Measurements from ENCODE around the gene TRAPPC2L.
"Not testable (repeated sequence)": the region's sequence is repeated elsewhere in the genome, so short reads cannot be mapped to it uniquely, and the experiment has no call there.

TRAPPC2L gene

DNA sequence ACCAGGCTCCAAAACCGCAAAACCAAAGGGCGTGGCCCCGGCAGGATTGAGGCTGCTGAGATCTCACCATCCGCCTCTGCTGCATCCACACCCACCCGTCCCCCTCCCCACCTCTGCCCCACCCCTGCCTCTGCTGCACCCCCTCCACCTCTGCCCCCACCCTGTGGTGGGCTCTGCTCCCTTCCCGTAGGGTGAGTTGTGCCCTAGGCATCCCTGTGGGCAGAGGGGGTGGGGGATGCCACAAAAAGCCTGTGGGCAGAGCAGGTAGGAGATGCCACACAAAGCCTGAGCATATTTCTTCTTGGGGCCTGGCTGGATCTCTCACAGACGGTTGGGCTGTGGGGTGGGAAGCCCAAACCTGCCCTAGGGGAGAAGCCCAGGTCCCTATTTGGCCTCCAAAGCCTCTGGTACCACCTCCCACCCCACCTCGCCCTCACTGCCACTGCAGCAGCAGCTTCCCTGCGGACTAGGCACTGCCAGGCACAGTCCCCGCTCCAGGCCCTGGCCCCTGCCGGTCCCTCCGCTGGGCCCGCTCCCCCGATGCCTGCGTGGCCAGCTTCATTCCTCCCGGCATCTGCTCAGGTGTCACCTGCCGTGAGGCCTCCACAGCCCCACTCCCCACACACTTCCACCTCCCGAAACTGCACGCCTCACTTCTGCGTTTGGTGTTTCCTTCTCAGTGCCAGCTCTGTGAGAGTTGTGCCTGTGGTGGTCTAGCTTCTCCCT is 20.8 kb downstream of the TRAPPC2L start:
- DNase-seq (ENCODE audit: low read depth, low spot score) = no peak

DNA sequence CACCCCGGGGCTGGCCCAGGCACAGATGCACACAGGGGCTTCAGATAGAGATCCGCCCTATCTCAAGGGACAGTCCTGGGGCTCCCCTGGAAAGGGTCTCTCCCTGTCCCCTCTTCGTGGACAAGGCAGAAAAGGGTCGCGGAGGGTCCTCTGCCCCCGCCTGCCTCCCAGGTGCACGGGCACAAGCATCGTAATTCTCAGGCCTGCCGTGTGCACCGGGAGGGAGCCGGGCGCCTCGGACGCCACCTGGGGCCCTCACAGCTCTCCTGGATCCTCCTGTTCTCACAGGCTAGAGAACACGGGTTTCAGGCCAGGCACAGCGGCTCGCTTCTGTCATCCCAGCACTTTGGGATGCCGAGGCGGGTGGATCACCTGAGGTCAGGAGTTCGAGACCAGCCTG is 21.4 kb downstream of the TRAPPC2L start:
- DNase-seq (ENCODE audit: low read depth, low spot score) = no peak

DNA sequence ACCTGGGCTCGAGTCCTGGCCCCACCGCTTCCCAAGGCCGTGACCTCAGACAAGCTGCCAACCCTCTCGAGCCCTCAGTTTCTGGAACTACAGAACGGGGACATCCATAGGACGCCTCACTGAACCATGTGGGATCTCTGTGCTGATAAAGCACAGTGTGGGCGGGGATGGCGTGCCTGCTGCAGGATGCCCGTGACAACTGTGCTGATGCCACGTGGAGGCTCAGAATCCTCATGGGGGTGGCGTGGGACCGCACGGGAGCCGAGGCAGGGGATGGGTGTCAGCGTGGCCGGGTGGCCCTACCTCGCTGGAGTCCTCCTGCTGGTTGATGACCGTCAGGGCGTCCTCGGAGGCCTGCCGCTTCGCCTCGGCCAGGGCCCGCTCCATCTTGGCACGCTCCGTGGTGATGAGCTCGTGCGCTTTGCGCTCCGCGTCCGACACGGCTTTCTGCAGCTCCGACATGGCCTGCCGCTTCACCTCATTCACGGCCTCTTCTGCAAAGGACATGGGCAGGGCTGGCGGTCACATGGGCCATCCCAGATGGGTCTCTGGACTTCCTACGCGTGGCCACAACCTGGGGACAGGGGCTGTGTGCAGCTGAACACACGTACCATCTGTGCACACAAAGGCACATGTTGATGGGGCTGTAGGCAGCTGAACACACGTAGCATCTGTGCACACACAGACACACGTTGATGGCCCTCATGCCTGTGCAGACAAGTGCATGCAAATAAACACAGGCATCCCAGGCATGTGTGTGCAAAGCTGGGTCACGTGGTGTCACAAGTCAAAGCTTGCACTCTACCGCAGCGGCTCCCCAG is 22.2 kb downstream of the TRAPPC2L start:
- DNase-seq (ENCODE audit: low read depth, low spot score) = no peak

DNA sequence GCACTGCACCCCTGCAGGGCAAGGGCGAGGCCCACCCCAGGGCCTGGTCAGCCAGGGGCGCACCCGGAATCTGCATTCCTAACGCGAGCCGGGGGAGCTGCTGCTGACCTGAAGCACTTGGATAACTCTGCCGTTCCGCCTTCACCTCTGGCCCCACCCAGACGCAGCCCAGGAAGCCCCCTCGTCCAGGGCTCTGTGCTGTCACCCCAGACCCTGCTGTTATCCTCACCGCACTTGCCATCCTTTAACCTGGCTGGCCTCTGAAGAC is 22.8 kb downstream of the TRAPPC2L start:
- DNase-seq (ENCODE audit: low read depth, low spot score) = no peak

DNA sequence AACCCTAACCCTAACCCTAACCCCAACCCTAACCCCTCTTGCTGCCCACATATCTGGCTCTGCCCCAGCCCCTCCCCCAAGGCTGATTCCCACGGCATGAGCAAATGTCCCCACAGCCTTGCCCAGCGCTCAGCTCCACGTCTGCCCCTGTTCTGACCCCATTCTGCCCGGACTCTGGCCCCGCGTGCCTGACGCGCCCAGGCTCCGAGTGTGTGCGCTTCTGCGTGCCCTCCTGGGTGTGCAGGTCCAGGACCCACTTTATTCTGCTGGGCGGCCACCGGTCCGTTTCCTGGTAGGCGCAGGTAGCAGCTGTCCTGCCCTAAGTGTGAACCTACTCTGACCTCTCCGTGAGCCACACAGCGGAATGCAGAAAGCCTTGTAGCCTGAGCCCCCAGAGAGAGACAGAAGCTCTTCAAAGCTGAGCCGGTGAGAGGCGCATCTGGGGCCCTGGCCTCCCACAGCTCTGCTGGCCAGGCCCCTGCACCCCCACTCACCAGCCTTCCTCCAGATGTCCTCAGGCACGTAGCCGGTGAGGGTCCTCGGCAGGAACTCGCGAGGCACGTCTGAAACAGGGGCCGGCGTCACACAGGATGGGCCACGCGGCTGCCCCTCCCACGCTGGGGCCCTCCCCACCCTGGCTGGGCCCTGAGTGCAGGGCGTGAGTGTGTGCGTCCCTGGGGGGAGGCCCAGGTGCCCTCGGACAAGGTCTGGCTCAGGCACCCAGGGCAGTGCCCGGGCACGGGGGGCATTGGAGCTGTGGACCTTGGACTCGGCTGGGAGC is 23.5 kb downstream of the TRAPPC2L start:
- no peak for DNase-seq (ENCODE audit: low read depth, low spot score)

DNA sequence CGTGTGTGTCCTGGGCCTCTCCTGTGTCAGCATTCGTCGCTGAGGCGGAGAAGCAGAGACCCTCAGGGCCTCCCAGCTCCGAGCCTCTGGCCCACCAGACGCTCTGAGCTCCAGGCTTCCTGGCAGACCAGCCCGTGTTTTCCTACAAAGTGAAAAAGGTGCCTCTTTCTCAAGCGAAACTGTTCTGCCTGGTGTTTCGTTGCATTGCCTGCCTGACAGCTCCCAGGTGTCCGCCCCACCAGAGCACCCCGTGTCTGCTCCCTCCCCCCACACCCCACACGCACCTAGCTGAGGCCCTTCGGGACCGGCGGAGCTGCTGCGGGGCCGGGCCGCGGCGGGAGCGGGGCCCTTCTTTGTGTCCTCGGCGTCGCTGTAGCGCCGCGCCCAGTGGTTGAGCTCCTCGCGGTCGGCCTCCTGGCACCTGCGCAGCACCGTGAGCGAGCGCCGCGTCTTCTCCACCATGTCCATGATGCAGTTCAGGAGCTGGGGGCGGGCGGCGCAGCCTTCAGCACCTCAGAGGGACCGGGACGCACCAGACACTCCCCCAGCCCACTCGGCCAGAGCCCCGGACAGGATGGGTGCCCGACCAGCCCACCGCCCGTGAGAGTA is 24.2 kb downstream of the TRAPPC2L start:
- peak; percentile 40 for DNase-seq (ENCODE audit: low read depth, low spot score)

DNA sequence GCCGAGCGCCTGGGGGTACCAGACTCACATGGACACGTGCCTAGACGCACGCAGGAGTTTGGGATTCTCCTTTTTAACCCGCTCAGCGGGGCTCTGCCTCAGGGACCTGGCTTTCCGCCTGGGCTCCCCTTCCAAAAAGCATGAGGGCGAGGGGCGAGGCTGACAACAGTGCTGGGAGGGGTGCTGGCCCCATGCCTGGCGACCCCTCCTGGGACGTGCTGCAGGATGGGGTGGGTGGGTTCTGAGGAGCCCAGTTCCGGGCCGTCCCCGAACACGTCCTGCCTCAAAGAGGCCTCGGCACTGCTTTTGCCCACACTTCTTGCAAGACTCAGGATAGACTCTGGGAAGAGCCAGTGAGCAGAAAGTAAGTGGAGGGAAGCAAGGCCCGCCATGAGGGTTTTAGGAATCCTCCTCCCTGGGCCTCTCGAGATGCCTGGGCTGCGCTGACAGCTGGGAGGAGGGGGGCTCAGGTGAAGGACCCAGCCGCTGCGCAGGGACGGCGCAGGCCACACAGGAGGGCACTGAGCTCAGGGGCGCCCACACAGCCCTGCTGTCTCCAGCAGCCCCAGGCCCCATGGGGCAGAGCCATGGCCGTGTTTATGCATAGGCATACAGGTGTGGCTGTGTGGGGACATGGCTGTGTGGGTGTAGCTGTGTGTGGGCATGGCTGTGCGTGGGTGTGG is 24.9 kb downstream of the TRAPPC2L start:
- no peak for DNase-seq (ENCODE audit: low read depth, low spot score)

DNA sequence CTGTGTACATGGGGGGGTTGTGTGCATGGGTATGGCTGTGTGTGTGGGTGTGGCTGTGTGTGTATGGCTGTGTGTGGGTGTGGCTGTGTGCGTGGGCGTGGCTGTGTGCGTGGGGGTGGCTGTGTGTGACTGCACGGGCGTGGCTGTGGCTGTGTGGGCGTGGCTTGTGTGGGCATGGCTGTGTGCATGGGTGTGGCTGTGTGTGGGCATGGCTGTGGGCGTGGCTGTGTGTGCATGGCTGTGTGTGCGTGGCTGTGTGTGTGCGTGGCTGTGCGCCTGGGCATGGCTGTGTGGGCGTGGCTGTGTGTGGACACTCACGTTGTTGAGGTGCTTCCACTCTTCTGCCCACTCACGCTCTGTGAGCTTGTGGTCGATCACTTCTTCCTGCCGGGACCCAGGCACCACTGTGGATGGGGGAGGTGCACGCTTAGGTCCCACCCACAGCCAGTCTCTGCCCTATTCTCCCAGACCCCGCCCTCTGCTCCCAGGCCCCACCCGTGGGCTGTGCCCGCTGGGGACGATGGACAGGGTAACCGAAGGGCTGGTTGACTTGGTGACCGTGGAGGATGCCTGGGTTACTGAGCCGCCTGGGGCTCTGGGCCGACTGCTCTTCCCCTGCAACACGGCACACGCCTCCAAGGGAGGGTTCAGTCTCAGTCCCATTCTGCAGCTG is 25.6 kb downstream of the TRAPPC2L start:
- DNase-seq (ENCODE audit: low read depth, low spot score) = no peak

DNA sequence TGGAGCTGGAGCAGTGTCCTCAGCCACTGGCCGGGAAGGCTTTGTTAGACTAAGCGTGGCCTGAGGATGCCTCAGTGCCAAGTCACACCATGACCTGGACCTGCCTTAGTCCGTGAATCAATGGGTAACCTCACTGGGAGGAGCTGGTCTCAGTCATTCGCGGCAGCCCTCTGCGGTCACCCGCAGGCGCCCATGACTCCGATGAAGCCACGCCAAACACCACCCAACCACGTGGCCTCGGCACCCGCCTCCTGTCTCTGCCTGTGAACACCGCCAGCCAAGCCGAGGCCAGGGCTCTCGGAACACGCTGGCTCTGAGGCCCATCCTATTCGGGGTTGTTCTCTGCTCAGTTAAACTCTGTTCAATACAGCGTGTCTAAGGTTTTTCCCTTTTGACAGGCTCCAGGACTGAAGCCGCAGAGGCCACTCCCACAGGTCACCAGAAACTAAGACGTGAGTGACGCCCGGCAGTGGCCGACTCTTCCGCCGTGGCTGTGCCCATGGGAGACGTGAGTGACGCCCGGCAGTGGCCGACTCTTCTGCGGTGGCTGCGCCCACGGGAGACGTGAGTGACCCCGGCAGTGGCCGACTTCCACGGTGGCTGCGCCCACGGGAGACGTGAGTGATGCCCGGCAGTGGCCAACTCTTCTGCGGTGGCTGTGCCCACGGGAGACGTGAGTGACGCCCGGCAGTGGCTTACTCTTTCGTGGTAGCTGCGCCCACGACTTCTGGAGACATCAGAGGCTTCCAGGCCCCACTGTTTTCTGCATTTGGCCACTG is 26.4 kb downstream of the TRAPPC2L start:
- DNase-seq (ENCODE audit: low read depth, low spot score) = no peak

DNA sequence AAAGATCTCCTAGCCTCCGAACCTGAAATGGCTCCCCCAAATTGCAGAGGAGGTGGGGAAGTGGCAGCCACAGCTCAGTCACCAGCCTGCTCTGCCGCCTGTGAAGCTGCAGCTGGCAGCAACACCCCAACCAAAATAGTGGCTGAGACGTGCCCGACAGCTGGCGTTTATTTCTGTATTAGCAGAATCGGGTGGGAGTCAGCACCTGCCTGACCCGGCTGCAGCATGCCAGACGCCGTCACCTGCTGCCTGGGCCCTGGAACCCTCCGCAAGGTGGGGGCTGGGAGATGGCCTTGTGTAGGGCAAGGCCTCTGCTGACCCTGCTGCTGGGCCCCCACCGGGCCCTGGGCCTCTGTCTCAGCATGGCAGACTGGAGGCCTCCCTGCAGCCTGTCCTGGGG is 27.0 kb downstream of the TRAPPC2L start:
- DNase-seq (ENCODE audit: low read depth, low spot score) = no peak

DNA sequence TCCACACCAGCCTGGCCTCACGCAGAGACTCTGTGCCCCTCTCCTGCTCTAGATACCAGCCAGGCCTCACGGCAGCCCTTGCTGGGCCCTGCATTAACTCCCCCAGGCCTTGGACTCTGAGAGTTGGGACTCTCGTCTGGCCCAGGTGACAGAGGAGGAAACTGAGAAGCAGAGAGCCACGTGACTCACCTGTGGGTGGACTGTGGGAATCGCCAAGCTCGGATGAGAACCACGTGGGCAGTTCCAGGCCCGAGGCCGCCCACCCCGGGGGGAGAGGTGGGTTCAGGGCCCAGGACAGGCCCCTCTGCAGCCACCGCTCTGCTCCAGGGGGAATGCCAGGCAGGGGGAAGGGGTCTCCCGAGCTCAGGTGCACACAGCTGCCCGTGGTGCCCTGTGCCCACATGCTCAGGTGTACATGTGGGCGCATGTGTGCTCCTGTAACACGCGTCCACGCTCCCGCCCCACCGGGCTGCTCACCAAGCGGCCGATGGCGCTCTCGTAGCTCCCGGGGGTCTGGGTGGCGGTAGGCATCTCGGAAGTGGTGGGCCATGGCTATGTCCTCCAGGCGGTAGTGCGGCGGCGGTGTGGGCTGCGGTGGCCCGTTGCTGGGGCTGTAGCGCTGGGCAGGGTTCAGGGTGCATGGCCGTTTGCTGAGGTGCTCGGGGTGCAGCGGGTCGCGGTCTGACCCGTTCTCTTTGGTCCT is 27.8 kb downstream of the TRAPPC2L start:
- DNase-seq (ENCODE audit: low read depth, low spot score) = no peak

DNA sequence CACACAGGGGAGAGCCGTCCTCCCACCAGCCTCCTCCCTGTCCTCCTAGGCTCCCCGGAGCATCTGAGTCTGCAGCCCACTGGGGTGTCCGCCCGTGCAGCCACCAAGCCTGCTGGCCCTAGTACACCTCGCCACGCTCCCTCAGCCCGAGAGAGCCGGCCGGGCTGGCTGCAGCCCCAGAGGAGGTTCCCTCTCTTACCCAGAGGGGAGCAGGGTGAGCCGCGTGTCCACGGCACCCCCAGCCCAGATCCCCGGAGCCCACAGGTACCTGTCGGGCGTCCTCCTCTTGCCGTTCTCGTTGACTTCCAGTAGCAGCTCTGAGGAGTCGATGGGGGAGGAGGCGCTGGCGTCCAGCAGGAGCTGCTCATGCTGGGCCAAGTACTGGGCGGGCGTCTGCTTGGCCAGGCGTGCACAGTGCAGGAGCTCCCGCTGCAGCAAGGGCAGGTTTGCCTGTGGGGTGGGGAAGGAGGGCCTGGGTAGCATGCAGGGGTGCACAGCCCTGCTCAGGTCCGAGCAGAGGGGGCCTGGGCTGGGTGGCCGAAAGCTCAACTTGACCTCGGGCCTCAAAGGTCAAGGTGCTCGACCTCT is 28.9 kb downstream of the TRAPPC2L start:
- no peak for DNase-seq (ENCODE audit: low read depth, low spot score)

DNA sequence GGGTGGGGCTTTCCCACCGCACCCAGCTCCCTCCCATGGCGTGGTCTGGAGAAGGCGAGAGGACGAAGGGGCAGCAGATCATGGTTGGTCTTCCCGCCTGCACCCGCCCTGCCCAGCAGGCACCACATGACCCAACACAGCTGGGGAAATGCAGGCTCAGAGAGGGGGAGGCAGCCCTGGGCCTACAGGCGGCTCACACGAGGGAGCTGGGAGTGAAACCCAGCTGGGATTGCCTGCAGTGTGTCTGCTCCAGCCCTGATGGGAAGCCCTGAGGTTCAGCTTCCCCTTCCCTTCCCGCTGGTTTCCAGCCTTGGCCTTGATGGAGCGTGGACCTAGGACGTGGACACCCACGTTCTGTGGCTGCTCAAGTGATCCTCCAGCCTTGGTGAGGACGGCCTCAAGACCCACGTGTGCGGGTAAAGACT is 29.5 kb downstream of the TRAPPC2L start:
- no peak for DNase-seq (ENCODE audit: low read depth, low spot score)

DNA sequence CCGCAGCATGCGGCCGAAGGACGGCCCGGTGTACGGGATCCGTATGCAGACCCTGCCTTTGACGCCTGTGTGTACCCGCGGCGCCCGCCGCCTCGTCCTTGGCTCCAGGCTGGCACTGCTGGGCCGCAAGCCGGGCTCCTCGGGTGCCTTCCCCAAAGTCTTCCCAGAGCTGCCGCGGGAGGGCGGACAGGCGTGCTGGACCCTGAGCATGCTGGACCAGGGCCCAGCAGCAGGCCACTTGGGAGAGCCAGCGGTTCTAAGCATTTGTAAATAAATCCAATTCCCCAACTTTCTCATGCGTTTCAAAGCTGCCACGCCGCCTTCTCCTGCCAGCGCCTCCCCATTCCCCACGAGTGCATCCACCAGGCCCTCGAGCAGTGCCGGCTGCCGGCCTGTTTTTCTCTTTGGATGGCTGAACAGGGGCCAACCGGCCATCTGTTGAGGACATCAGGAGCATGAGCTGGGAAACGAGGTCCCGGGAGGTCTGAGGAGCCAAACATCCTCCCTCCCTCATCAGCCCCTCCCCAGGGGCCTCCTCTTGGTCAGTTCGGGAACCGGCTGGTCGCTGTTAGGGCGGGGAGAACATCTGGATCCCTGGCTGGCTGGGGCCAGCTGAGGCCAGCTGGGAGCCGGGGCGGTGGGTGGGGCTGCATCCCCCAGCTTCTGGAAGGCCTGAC is 30.1 kb downstream of the TRAPPC2L start:
- DNase-seq (ENCODE audit: low read depth, low spot score) = no peak

DNA sequence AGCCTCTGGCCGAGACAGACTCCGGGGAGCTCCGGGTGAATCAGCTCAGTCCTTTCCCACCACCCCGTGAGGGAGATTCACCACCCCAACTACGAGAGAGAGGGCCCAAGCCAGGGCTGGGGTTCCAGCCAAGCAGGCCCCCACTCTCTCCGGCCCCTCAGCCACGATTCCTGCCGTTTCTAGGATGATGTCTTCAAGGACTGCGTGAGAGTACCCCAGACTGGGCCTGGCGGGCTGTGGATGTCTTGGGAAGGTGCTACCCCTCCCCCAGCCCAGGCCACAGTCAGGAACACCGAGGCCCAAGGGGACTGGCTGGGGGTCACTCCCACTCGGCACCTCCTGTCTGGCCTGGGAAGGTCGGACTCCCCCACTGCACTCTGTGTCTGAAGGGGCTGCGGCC is 31.1 kb downstream of the TRAPPC2L start:
- no peak for DNase-seq (ENCODE audit: low read depth, low spot score)

DNA sequence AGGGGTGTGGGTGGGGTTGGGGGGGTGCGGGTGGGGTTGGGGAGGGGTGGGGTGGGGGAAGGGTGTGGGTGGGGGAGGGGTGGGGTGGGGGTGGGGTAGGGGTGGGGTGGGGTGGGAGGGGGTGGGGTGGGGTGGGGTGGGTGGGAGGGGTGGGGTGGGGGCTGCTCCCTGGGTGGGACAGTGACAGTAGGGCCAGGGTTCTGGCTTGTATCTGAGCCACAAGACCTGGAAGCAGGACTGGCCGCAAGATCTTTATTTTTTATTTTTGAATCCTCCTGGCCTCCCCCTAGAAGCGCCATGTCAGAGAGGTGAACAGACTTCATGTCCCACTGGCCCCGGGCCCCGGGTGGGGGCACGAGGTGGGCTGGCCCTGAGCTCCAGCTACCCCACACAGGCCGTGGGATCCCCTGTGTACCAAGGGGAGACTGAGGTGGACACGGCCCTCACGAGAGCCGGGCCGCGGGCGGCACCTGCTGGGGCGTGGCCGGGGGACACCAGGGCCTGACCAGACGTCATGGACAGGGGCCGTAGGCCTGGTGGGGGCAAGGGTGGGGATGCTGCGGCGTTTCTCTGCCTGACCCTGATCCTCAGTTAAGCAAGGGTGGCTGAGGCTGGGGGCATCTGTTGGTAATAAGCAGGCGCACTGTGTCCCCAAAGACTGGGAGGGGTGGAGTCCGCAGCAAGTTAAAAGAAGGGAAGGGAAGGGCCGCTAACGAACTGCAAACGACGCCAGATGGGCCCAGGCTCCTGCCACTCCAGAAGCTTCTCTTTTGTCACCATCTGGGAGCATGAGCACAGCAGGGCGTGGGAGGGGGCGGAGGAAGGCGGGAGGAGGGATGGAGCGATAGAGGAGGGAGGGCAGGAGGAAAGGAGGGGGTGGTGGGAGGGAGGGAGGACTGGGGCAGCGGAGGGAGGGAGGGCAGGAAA is 31.8 kb downstream of the TRAPPC2L start:
- no peak for DNase-seq (ENCODE audit: low read depth, low spot score)

DNA sequence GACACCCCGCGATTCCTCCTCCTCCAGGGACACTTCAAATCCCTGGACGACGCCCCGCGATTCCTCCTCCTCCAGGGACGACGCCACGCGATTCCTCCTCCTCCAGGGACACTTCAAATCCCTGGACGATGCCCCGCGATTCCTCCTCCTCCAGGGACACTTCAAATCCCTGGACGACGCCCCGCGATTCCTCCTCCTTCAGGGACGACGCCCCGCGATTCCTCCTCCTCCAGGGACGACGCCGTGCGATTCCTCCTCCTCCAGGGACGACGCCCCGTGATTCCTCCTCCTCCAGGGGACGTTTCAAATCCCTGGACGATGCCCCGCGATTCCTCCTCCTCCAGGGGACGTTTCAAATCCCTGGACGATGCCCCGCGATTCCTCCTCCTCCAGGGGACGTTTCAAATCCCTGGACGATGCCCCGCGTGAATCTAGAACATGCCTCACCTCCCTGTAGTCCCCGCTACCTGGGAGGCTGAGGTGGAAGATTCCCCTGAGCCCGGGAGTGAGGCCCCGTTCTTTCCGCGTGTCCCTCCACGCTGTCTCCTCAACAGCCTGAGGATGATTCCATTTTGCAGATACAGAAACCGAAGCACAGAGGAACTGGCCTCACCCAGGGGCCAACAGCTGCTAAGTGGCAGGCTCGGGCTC is 32.9 kb downstream of the TRAPPC2L start:
- DNase-seq (ENCODE audit: low read depth, low spot score) = not testable (repeated sequence)

All from ELF-1 (cell line).